PFSK-1 (cell line): ENCODE data around the gene TCF12.

Source experiments
- FOXP2 ChIP-seq: optimal IDR thresholded peaks from 2 replicates; pipeline ENCODE3; 2011; ENCODE audit warnings: borderline replicate concordance, control low read depth, inconsistent platforms; ENCODE audit not compliant: insufficient read depth; ENCODE audit errors: extremely low read length, extremely low read depth
- POLR2AphosphoS5 ChIP-seq: IDR thresholded peaks from 2 replicates; pipeline ENCODE4 v1.6.1; 2012; ENCODE audit warnings: low read depth, mild to moderate bottlenecking, control low read depth, low read length, moderate library complexity

- no peak for TF ChIP-seq POLR2AphosphoS5
- no peak for TF ChIP-seq FOXP2
Observed at GRCh38 chr15:57036352-57036751, 117.9 kb downstream of the TCF12 start.
